ENCODE measurements around the gene ENO2.

ENO2 gene

GRCh38 chr12:6935371-6936193 lies 21.2 kb downstream of the ENO2 start:
- no peaks in the 10 kb centered on the region for H3K9me3 Mint-ChIP-seq
- peak overlapping the region; percentile 98 for H3K27ac Mint-ChIP-seq
- peaks cover 11% of the 10 kb centered on the region for H3K36me3 Mint-ChIP-seq
- H3K4me1 Mint-ChIP-seq = peaks cover 66% of the 10 kb centered on the region
- H3K4me3 Mint-ChIP-seq = peak overlapping the region; percentile 92
- no peaks in the 10 kb centered on the region for H3K27me3 Mint-ChIP-seq

GRCh38 chr12:6936194-6936635 lies 21.8 kb downstream of the ENO2 start:
- H3K9me3 Mint-ChIP-seq = no peaks in the 10 kb centered on the region
- peak overlapping the region; percentile 92 for H3K4me3 Mint-ChIP-seq
- H3K4me1 Mint-ChIP-seq = peaks cover 61% of the 10 kb centered on the region
- H3K27me3 Mint-ChIP-seq = no peaks in the 10 kb centered on the region
- peaks cover 12% of the 10 kb centered on the region for H3K36me3 Mint-ChIP-seq
- peak overlapping the region; percentile 98 for H3K27ac Mint-ChIP-seq

GRCh38 chr12:6936636-6937480 lies 22.5 kb downstream of the ENO2 start:
- Mint-ChIP-seq H3K27ac (peak overlapping the region; percentile 98), H3K9me3 (no peaks in the 10 kb centered on the region), H3K4me1 (peaks cover 61% of the 10 kb centered on the region), H3K27me3 (no peaks in the 10 kb centered on the region), H3K4me3 (peak overlapping the region; percentile 92), H3K36me3 (peaks cover 12% of the 10 kb centered on the region)

GRCh38 chr12:6937481-6938352 lies 23.3 kb downstream of the ENO2 start:
- Mint-ChIP-seq H3K36me3 (peaks cover 12% of the 10 kb centered on the region), H3K4me1 (peaks cover 59% of the 10 kb centered on the region), H3K9me3 (no peaks in the 10 kb centered on the region), H3K4me3 (peak overlapping the region; percentile 92), H3K27ac (peak overlapping the region; percentile 98), H3K27me3 (no peaks in the 10 kb centered on the region)

GRCh38 chr12:6938353-6939190 lies 24.2 kb downstream of the ENO2 start:
- Mint-ChIP-seq H3K4me3 (peak overlapping the region; percentile 92), H3K27me3 (no peaks in the 10 kb centered on the region), H3K4me1 (peaks cover 61% of the 10 kb centered on the region), H3K9me3 (no peaks in the 10 kb centered on the region), H3K27ac (peak overlapping the region; percentile 98), H3K36me3 (peaks cover 12% of the 10 kb centered on the region)

GRCh38 chr12:6939191-6939540 lies 24.8 kb downstream of the ENO2 start:
- H3K27me3 Mint-ChIP-seq = no peaks in the 10 kb centered on the region
- H3K27ac Mint-ChIP-seq = peak overlapping the region; percentile 72
- peaks cover 56% of the 10 kb centered on the region for H3K4me1 Mint-ChIP-seq
- H3K36me3 Mint-ChIP-seq = peaks cover 12% of the 10 kb centered on the region
- peak overlapping the region; percentile 51 for H3K4me3 Mint-ChIP-seq
- no peaks in the 10 kb centered on the region for H3K9me3 Mint-ChIP-seq

GRCh38 chr12:6941267-6941666 lies 26.9 kb downstream of the ENO2 start:
- Mint-ChIP-seq H3K4me3 (no peak overlapping the region), H3K4me1 (peaks cover 57% of the 10 kb centered on the region), H3K9me3 (no peaks in the 10 kb centered on the region), H3K36me3 (peaks cover 5% of the 10 kb centered on the region), H3K27ac (peak overlapping the region; percentile 23), H3K27me3 (no peaks in the 10 kb centered on the region)

GRCh38 chr12:6941782-6942181 lies 27.4 kb downstream of the ENO2 start:
- Mint-ChIP-seq H3K27ac (no peak overlapping the region), H3K36me3 (peaks cover 6% of the 10 kb centered on the region), H3K27me3 (no peaks in the 10 kb centered on the region), H3K9me3 (no peaks in the 10 kb centered on the region), H3K4me3 (no peak overlapping the region), H3K4me1 (peaks cover 57% of the 10 kb centered on the region)

GRCh38 chr12:6942331-6942665 lies 27.9 kb downstream of the ENO2 start:
- no peaks in the 10 kb centered on the region for H3K27me3 Mint-ChIP-seq
- no peaks in the 10 kb centered on the region for H3K9me3 Mint-ChIP-seq
- H3K4me3 Mint-ChIP-seq = peak overlapping the region; percentile 24
- peaks cover 61% of the 10 kb centered on the region for H3K4me1 Mint-ChIP-seq
- H3K27ac Mint-ChIP-seq = peak overlapping the region; percentile 85
- peaks cover 9% of the 10 kb centered on the region for H3K36me3 Mint-ChIP-seq

- Mint-ChIP-seq H3K27ac (peak overlapping the region; percentile 100), H3K36me3 (peaks cover 9% of the 10 kb centered on the region), H3K27me3 (no peaks in the 10 kb centered on the region), H3K4me1 (peaks cover 67% of the 10 kb centered on the region), H3K9me3 (no peaks in the 10 kb centered on the region), H3K4me3 (peak overlapping the region; percentile 99)
Measured at GRCh38 chr12:6943389-6943721, 29.0 kb downstream of the ENO2 start.

GRCh38 chr12:6943722-6944380 lies 29.5 kb downstream of the ENO2 start, which contains the start of the genes C12orf57 and RNU7-1:
C12orf57 (plus strand) TSS chr12:6944022; CDS start chr12:6944122, 100 bp downstream.
RNU7-1 (plus strand) TSS chr12:6943816.
- Mint-ChIP-seq H3K27ac (peak within 1 kb of the TSS; percentile 100), H3K36me3 (peaks cover 9% of the 10 kb centered on the region), H3K9me3 (no peaks in the 10 kb centered on the region), H3K4me1 (peaks cover 72% of the 10 kb centered on the region), H3K27me3 (no peaks in the 10 kb centered on the region), H3K4me3 (peak within 1 kb of the TSS; percentile 99)

- peaks cover 9% of the 10 kb centered on the region for H3K36me3 Mint-ChIP-seq
- H3K4me3 Mint-ChIP-seq = peak overlapping the region; percentile 99
- no peaks in the 10 kb centered on the region for H3K9me3 Mint-ChIP-seq
- H3K4me1 Mint-ChIP-seq = peaks cover 72% of the 10 kb centered on the region
- H3K27ac Mint-ChIP-seq = peak overlapping the region; percentile 100
- no peaks in the 10 kb centered on the region for H3K27me3 Mint-ChIP-seq
Measured at GRCh38 chr12:6944381-6945186, 30.2 kb downstream of the ENO2 start.

GRCh38 chr12:6945613-6946012 lies 31.2 kb downstream of the ENO2 start:
- H3K27me3 Mint-ChIP-seq = no peaks in the 10 kb centered on the region

More at GRCh38 chr12:6945613-6946012, 31.2 kb downstream of the ENO2 start:
- Mint-ChIP-seq H3K36me3 (peaks cover 6% of the 10 kb centered on the region), H3K27ac (peak overlapping the region; percentile 100), H3K4me3 (peak overlapping the region; percentile 99), H3K9me3 (no peaks in the 10 kb centered on the region), H3K4me1 (peaks cover 80% of the 10 kb centered on the region)
